Activated CD4-positive, alpha-beta T cell treated with anti-CD3 and anti-CD28 coated beads, Interleukin-2, Interleukin-4, amounts not matched to agents 100 ng/mL and 50 ng/mL, durations not matched to agents 16 hours and 8 hours (primary cell): Measurements from ENCODE around the gene IGFALS.

Experiments used
- DNase-seq: peaks from one replicate; pipeline ENCODE4 v3.0.0-alpha.2; 2020; ENCODE audit warnings: low spot score

IGFALS gene

GRCh38 chr16:1793578-1794220 is at the start of gene IGFALS:
TSS of gene IGFALS (minus strand) at chr16:1793705. CDS start at chr16:1793652, 53 bp downstream.
- DNase-seq, result no peak

GRCh38 chr16:1839554-1839953 is 46.0 kb upstream of the IGFALS start:
- DNase-seq, result no peak

GRCh38 chr16:1834096-1834495 is 40.6 kb upstream of the IGFALS start:
- no peak for DNase-seq

- DNase-seq, result no peak
These were observed 39.4 kb upstream of the IGFALS start for GRCh38 chr16:1832838-1833454.

- DNase-seq, result no peak
These were observed 37.9 kb upstream of the IGFALS start for GRCh38 chr16:1831186-1832075.

- DNase-seq, result no peak
These were observed 36.7 kb upstream of the IGFALS start for GRCh38 chr16:1830213-1830612.

- DNase-seq, result no peak
These were observed 35.3 kb upstream of the IGFALS start for GRCh38 chr16:1828645-1829410.

- DNase-seq, result peak; percentile 91
These were observed 33.4 kb upstream of the IGFALS start, which contains the start of the genes FAHD1 and HAGH for GRCh38 chr16:1826691-1827573. TSS of gene FAHD1 (plus strand) at chr16:1827206. CDS start at chr16:1827239, 33 bp downstream. TSS of gene HAGH (minus strand) at chr16:1826825. CDS start at chr16:1826787, 38 bp downstream.

GRCh38 chr16:1825864-1826690 is 32.6 kb upstream of the IGFALS start:
- DNase-seq, result peak; percentile 48

GRCh38 chr16:1825381-1825863 is 31.9 kb upstream of the IGFALS start:
- DNase-seq, result no peak

GRCh38 chr16:1823821-1824220 is 30.3 kb upstream of the IGFALS start:
- no peak for DNase-seq

GRCh38 chr16:1822801-1823200 is 29.3 kb upstream of the IGFALS start:
- DNase-seq, result no peak

GRCh38 chr16:1821861-1822611 is 28.5 kb upstream of the IGFALS start:
- no peak for DNase-seq

- DNase-seq, result no peak
These were observed 27.4 kb upstream of the IGFALS start for GRCh38 chr16:1820946-1821290.

GRCh38 chr16:1820096-1820945 is 26.8 kb upstream of the IGFALS start:
- DNase-seq, result no peak

- no peak for DNase-seq
These were observed 26.1 kb upstream of the IGFALS start for GRCh38 chr16:1819611-1820010.

- no peak for DNase-seq
These were observed 25.5 kb upstream of the IGFALS start for GRCh38 chr16:1818873-1819525.
